ENCODE results near the gene ARCN1.
"Not testable (repeated sequence)": the region's sequence is repeated elsewhere in the genome, so short reads cannot be mapped to it uniquely, and the experiment has no call there.

Gene ARCN1

GRCh38 chr11:118572981-118573550, 857 bp downstream of the ARCN1 start:
- TF ChIP-seq ZFX (IDR thresholded peaks at IDR 0.05; ENCODE audit: borderline replicate concordance) (no peak), CTCF (IDR thresholded peaks at IDR 0.05) (no peak)
- peak overlapping the region; percentile 77 for H3K27ac ChIP-seq

- H3K27ac ChIP-seq, result no peak overlapping the region
- TF ChIP-seq ZFX (IDR thresholded peaks at IDR 0.05; ENCODE audit: borderline replicate concordance) (no peak), CTCF (IDR thresholded peaks at IDR 0.05) (no peak)
Measured at GRCh38 chr11:118574636-118575035, 2.4 kb downstream of the ARCN1 start.

- not testable (repeated sequence) for H3K27ac ChIP-seq
Measured at GRCh38 chr11:118577995-118578394, 5.8 kb downstream of the ARCN1 start.

- no peak overlapping the region for H3K27ac ChIP-seq
- TF ChIP-seq ZFX (IDR thresholded peaks at IDR 0.05; ENCODE audit: borderline replicate concordance) (no peak), CTCF (IDR thresholded peaks at IDR 0.05) (no peak)
Measured at GRCh38 chr11:118581057-118581456, 8.8 kb downstream of the ARCN1 start.

- TF ChIP-seq CTCF (IDR thresholded peaks at IDR 0.05) (no peak), ZFX (IDR thresholded peaks at IDR 0.05; ENCODE audit: borderline replicate concordance) (no peak)
- H3K27ac ChIP-seq, result no peak overlapping the region
Measured at GRCh38 chr11:118587952-118588351, 15.7 kb downstream of the ARCN1 start.

- H3K27ac ChIP-seq, result no peak overlapping the region
- TF ChIP-seq CTCF (IDR thresholded peaks at IDR 0.05) (no peak), ZFX (IDR thresholded peaks at IDR 0.05; ENCODE audit: borderline replicate concordance) (no peak)
Measured at GRCh38 chr11:118592616-118593367, 20.6 kb downstream of the ARCN1 start.

GRCh38 chr11:118594984-118595383, 22.8 kb downstream of the ARCN1 start:
- peak; percentile 47 for TF ChIP-seq CTCF (IDR thresholded peaks at IDR 0.05)
- H3K27ac ChIP-seq, result 0 out of 2 replicates have a peak overlapping the region, but pooled peaks have one; percentile 17
